ENCODE results near the gene OLIG2. TPM values are rescaled to one million over a fixed set of nuclear protein-coding genes. Genes with fewer than 3 reads are reported as not detected.
A peak's percentile ranks its signal among the peaks of the same experiment; 100 is the strongest.

The OLIG2 gene
- total RNA-seq (not detected), polyA plus RNA-seq (not detected)

DNA sequence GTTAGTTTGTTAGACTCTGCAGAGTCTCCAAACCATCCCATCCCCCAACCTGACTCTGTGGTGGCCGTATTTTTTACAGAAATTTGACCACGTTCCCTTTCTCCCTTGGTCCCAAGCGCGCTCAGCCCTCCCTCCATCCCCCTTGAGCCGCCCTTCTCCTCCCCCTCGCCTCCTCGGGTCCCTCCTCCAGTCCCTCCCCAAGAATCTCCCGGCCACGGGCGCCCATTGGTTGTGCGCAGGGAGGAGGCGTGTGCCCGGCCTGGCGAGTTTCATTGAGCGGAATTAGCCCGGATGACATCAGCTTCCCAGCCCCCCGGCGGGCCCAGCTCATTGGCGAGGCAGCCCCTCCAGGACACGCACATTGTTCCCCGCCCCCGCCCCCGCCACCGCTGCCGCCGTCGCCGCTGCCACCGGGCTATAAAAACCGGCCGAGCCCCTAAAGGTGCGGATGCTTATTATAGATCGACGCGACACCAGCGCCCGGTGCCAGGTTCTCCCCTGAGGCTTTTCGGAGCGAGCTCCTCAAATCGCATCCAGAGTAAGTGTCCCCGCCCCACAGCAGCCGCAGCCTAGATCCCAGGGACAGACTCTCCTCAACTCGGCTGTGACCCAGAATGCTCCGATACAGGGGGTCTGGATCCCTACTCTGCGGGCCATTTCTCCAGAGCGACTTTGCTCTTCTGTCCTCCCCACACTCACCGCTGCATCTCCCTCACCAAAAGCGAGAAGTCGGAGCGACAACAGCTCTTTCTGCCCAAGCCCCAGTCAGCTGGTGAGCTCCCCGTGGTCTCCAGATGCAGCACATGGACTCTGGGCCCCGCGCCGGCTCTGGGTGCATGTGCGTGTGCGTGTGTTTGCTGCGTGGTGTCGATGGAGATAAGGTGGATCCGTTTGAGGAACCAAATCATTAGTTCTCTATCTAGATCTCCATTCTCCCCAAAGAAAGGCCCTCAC lies at the start of gene OLIG2:
TSS of gene OLIG2 (plus strand) at position 447 of the 954 bp plus-strand sequence. CDS start 928 bp downstream, outside the sequence.
- no peaks in the 10 kb centered on the region for H3K9me3 ChIP-seq (ENCODE audit: low read length)
- no peak within 1 kb of the TSS for H3K27ac ChIP-seq (ENCODE audit: low read depth, low read length)
- peaks cover 39 to 76% (median 49%) of the 10 kb centered on the region in 3 donors for H3K4me1 Mint-ChIP-seq
- H3K27me3 Mint-ChIP-seq = peaks cover 76 to 85% of the 10 kb centered on the region in 2 donors
- peaks cover 84% of the 10 kb centered on the region for H3K27me3 ChIP-seq (ENCODE audit: insufficient read depth, low read length, poor library complexity, severe bottlenecking)
- H3K4me3 ChIP-seq (ENCODE audit: low read length) = no peak within 1 kb of the TSS
- ChIA-PET POLR2A (no interaction called here), CTCF (no interaction called here)
- no peaks in the 10 kb centered on the region for H3K36me3 Mint-ChIP-seq
- peak within 1 kb of the TSS in 3 of 8 donors; percentile 14 to 59 (median 55) for H3K27ac Mint-ChIP-seq
- DNase-seq = no peak
- no peaks in the 10 kb centered on the region for H3K36me3 ChIP-seq (ENCODE audit: insufficient read depth, low read length)
- peaks cover 0 to 2% (median 0%) of the 10 kb centered on the region in 5 donors for H3K9me3 Mint-ChIP-seq
- peaks cover 33% of the 10 kb centered on the region for H3K4me1 ChIP-seq (ENCODE audit: insufficient read depth, low read length)
- peak within 1 kb of the TSS; percentile 23 to 86 (median 57) for H3K4me3 Mint-ChIP-seq

GRCh38 chr21:32976791-32977190 lies 48.9 kb upstream of the OLIG2 start:
- H3K4me3 Mint-ChIP-seq = no peak overlapping the region
- H3K4me1 ChIP-seq (ENCODE audit: insufficient read depth, low read length) = no peaks in the 10 kb centered on the region
- no peak for DNase-seq
- no peak overlapping the region for H3K4me3 ChIP-seq (ENCODE audit: low read length)
- no peaks in the 10 kb centered on the region for H3K36me3 Mint-ChIP-seq
- ChIA-PET CTCF (no interaction called here), POLR2A (no interaction called here)
- H3K36me3 ChIP-seq (ENCODE audit: insufficient read depth, low read length) = no peaks in the 10 kb centered on the region
- H3K27me3 Mint-ChIP-seq = peaks cover 8 to 58% of the 10 kb centered on the region in 2 donors
- H3K27me3 ChIP-seq (ENCODE audit: insufficient read depth, low read length, poor library complexity, severe bottlenecking) = peaks cover 5% of the 10 kb centered on the region
- H3K4me1 Mint-ChIP-seq = no peaks in the 10 kb centered on the region
- H3K27ac ChIP-seq (ENCODE audit: low read depth, low read length) = no peak overlapping the region
- no peak overlapping the region for H3K27ac Mint-ChIP-seq
- H3K9me3 Mint-ChIP-seq = peaks cover 0 to 1% (median 0%) of the 10 kb centered on the region in 5 donors
- no peaks in the 10 kb centered on the region for H3K9me3 ChIP-seq (ENCODE audit: low read length)

DNA sequence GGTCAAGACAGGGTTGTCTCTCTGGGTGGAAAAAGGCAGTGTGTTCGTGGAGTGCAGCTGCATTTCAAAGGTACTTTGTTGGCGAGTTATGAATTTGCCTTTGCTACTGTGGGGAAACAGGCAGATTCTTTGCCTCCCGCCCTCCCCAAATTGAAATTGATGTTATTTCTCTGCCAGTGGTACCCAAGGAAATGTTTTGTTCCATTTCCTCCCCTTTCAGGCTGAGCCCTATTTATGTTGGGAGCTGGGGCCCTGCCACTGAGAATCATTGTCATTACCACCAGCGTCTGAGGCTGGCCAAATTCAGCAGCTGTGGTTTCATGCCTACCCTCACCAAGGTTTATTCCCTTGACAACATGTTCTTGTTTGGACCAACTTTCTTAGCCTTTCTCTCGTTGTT lies 48.5 kb upstream of the OLIG2 start:
- H3K4me3 ChIP-seq (ENCODE audit: low read length) = no peak overlapping the region
- Mint-ChIP-seq H3K9me3 (peaks cover 0 to 1% (median 0%) of the 10 kb centered on the region in 5 donors), H3K36me3 (no peaks in the 10 kb centered on the region), H3K27ac (no peak overlapping the region), H3K27me3 (peaks cover 8 to 59% of the 10 kb centered on the region in 2 donors), H3K4me1 (no peaks in the 10 kb centered on the region), H3K4me3 (no peak overlapping the region)
- no peak for DNase-seq
- no peaks in the 10 kb centered on the region for H3K4me1 ChIP-seq (ENCODE audit: insufficient read depth, low read length)
- H3K9me3 ChIP-seq (ENCODE audit: low read length) = no peaks in the 10 kb centered on the region
- ChIA-PET CTCF (no interaction called here), POLR2A (no interaction called here)
- no peaks in the 10 kb centered on the region for H3K36me3 ChIP-seq (ENCODE audit: insufficient read depth, low read length)
- peaks cover 5% of the 10 kb centered on the region for H3K27me3 ChIP-seq (ENCODE audit: insufficient read depth, low read length, poor library complexity, severe bottlenecking)
- no peak overlapping the region for H3K27ac ChIP-seq (ENCODE audit: low read depth, low read length)

DNA sequence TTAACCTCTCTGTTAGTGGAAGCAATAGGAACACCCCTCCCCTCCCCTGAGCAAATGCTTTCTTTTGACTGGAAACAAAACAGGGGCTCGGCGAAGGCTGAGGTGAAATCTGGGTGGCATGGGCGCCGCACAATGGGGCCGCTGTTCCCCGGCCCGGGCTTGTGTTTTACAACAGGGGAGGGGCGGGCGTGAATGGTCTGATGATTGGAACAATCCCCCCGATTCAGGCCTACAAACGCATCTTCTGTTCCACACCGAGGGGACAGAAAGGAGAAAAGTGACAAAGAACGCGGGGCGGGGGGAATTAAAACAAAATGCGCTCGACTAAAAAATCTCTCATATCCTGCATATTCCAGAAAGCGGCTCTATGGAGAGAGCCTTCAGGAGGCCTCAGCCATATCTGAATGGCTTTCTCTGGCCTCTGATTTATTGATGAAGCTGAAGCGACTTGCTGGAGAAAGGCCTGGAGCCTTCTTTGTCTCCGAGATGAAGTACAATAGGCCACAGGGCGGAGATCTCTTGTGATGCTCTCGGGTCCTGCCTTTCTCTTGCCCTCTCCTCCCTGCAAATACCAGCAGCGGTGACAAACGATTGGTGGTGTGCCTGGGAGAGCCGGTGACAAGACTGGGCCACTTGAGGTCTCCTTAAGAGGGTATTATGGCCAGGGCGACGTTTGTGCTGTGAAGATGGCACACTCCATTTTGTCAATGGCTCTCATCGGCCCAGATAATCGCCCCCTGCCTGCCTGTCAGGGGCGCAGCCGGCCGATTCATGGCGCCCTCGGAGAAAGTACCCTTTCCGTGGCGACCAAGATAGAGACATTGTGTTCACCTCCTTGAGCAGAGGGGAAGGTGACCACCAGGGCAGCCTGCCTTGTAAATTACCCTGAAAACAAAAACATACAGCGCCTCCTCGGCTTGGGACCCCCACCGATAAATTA lies 47.1 kb upstream of the OLIG2 start:
- Mint-ChIP-seq H3K27me3 (peaks cover 10 to 59% of the 10 kb centered on the region in 2 donors), H3K9me3 (peaks cover 0 to 1% (median 0%) of the 10 kb centered on the region in 5 donors), H3K27ac (peak overlapping the region in 2 of 8 donors; percentile 17 to 51), H3K4me1 (no peaks in the 10 kb centered on the region), H3K4me3 (no peak overlapping the region), H3K36me3 (no peaks in the 10 kb centered on the region)
- ChIA-PET CTCF (no interaction called here), POLR2A (no interaction called here)
- no peak overlapping the region for H3K4me3 ChIP-seq (ENCODE audit: low read length)
- no peak overlapping the region for H3K27ac ChIP-seq (ENCODE audit: low read depth, low read length)
- H3K4me1 ChIP-seq (ENCODE audit: insufficient read depth, low read length) = no peaks in the 10 kb centered on the region
- H3K27me3 ChIP-seq (ENCODE audit: insufficient read depth, low read length, poor library complexity, severe bottlenecking) = peaks cover 5% of the 10 kb centered on the region
- no peak for DNase-seq
- no peaks in the 10 kb centered on the region for H3K36me3 ChIP-seq (ENCODE audit: insufficient read depth, low read length)
- no peaks in the 10 kb centered on the region for H3K9me3 ChIP-seq (ENCODE audit: low read length)

- H3K9me3 Mint-ChIP-seq = peaks cover 0 to 1% (median 0%) of the 10 kb centered on the region in 5 donors
- H3K36me3 Mint-ChIP-seq = no peaks in the 10 kb centered on the region
- H3K4me1 ChIP-seq (ENCODE audit: insufficient read depth, low read length) = no peaks in the 10 kb centered on the region
These were observed 46.0 kb upstream of the OLIG2 start for GRCh38 chr21:32979598-32980268.

DNA sequence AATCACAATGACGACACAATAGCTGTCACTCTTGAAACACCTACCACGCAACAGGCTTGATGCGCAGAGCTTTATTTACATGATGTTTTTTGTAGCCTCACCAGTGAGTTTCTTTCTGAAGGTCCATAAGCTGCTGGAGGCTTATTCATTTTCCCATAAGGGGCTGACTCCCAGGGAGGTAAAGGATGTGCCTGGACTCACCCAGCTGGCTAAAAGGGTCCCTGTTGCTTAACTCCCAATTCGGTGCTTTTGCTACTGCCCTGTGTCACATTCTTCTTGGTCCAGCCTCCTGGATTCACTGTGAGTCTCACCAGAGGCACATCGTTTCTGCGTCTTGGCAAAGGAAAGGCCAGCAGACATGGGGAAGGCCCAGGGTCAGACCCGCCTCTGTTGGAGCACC lies 44.6 kb upstream of the OLIG2 start:
- Histone ChIP-seq H3K4me1 (ENCODE audit: insufficient read depth, low read length) (no peaks in the 10 kb centered on the region), H3K27me3 (ENCODE audit: insufficient read depth, low read length, poor library complexity, severe bottlenecking) (peaks cover 5% of the 10 kb centered on the region), H3K4me3 (ENCODE audit: low read length) (no peak overlapping the region), H3K27ac (ENCODE audit: low read depth, low read length) (no peak overlapping the region), H3K9me3 (ENCODE audit: low read length) (no peaks in the 10 kb centered on the region), H3K36me3 (ENCODE audit: insufficient read depth, low read length) (no peaks in the 10 kb centered on the region)
- Mint-ChIP-seq H3K36me3 (no peaks in the 10 kb centered on the region), H3K4me1 (no peaks in the 10 kb centered on the region), H3K27me3 (peaks cover 8 to 50% of the 10 kb centered on the region in 2 donors), H3K4me3 (no peak overlapping the region), H3K27ac (no peak overlapping the region), H3K9me3 (peaks cover 0 to 1% (median 0%) of the 10 kb centered on the region in 5 donors)
- CTCF ChIA-PET = no interaction called here
- POLR2A ChIA-PET = no interaction called here
- no peak for DNase-seq

More at GRCh38 chr21:32979598-32980268, 46.0 kb upstream of the OLIG2 start:
- Mint-ChIP-seq H3K4me3 (no peak overlapping the region), H3K27ac (peak overlapping the region in 1 of 8 donors; percentile 54), H3K27me3 (peaks cover 12 to 57% of the 10 kb centered on the region in 2 donors), H3K4me1 (no peaks in the 10 kb centered on the region)
- Histone ChIP-seq H3K36me3 (ENCODE audit: insufficient read depth, low read length) (no peaks in the 10 kb centered on the region), H3K27ac (ENCODE audit: low read depth, low read length) (no peak overlapping the region), H3K4me3 (ENCODE audit: low read length) (no peak overlapping the region), H3K9me3 (ENCODE audit: low read length) (no peaks in the 10 kb centered on the region), H3K27me3 (ENCODE audit: insufficient read depth, low read length, poor library complexity, severe bottlenecking) (peaks cover 5% of the 10 kb centered on the region)
- ChIA-PET POLR2A (no interaction called here), CTCF (no interaction called here)
- DNase-seq = no peak

- Mint-ChIP-seq H3K4me3 (no peak overlapping the region), H3K36me3 (no peaks in the 10 kb centered on the region), H3K27ac (no peak overlapping the region), H3K9me3 (peaks cover 0 to 5% (median 0%) of the 10 kb centered on the region in 5 donors), H3K27me3 (peaks cover 21 to 41% of the 10 kb centered on the region in 2 donors), H3K4me1 (no peaks in the 10 kb centered on the region)
- H3K4me3 ChIP-seq (ENCODE audit: low read length) = no peak overlapping the region
- H3K27me3 ChIP-seq (ENCODE audit: insufficient read depth, low read length, poor library complexity, severe bottlenecking) = peaks cover 4% of the 10 kb centered on the region
- no peaks in the 10 kb centered on the region for H3K4me1 ChIP-seq (ENCODE audit: insufficient read depth, low read length)
- no peak overlapping the region for H3K27ac ChIP-seq (ENCODE audit: low read depth, low read length)
- no peaks in the 10 kb centered on the region for H3K36me3 ChIP-seq (ENCODE audit: insufficient read depth, low read length)
- ChIA-PET CTCF (interaction anchor here (1.1 kb wide), 1 partner anchor 100 kb away, joined by 3 read pairs; no protein-coding TSS in a partner anchor), POLR2A (no interaction called here)
- DNase-seq = no peak
- H3K9me3 ChIP-seq (ENCODE audit: low read length) = no peaks in the 10 kb centered on the region
These were observed 35.1 kb upstream of the OLIG2 start for GRCh38 chr21:32990666-32991065.

Data from CD8-positive, alpha-beta memory T cell (primary cell).